ENCODE results near the gene NR2C1. TPM values are rescaled to one million over a fixed set of nuclear protein-coding genes. Genes with fewer than 3 reads are reported as not detected.

The NR2C1 gene
- polyA plus RNA-seq, 1 donor: 44.4 TPM

- H3K4me3 ChIP-seq (ENCODE audit: low read length): no peak overlapping the region
- no peak for DNase-seq
- no peaks in the 10 kb centered on the region for H3K27me3 ChIP-seq (ENCODE audit: control insufficient read depth, insufficient read depth, low read length)
- H3K4me1 ChIP-seq (ENCODE audit: control insufficient read depth, insufficient read depth, low read length): peaks cover 7% of the 10 kb centered on the region
- H3K9me3 ChIP-seq (ENCODE audit: control insufficient read depth, low read depth, low read length): no peaks in the 10 kb centered on the region
- H3K36me3 ChIP-seq (ENCODE audit: control insufficient read depth, insufficient read depth, low read length): peaks cover 23% of the 10 kb centered on the region
- 100% methylated on average over 3 of the region's 3 CpGs for WGBS (ENCODE audit: insufficient coverage, low lambda C conversion rate)
- no peak overlapping the region for H3K27ac ChIP-seq (ENCODE audit: low read length)
These were observed 15.0 kb upstream of the NR2C1 start for GRCh38 chr12:95088379-95088778.

- H3K4me3 ChIP-seq (ENCODE audit: low read length): no peak overlapping the region
- H3K27ac ChIP-seq (ENCODE audit: low read length): no peak overlapping the region
These were observed 12.2 kb upstream of the NR2C1 start for GRCh38 chr12:95085612-95086011.

GRCh38 chr12:95083938-95084337 lies 10.5 kb upstream of the NR2C1 start:
- peaks cover 7% of the 10 kb centered on the region for H3K4me1 ChIP-seq (ENCODE audit: control insufficient read depth, insufficient read depth, low read length)
- peak overlapping the region; percentile 0 for H3K27ac ChIP-seq (ENCODE audit: low read length)
- H3K4me3 ChIP-seq (ENCODE audit: low read length): no peak overlapping the region
- WGBS (ENCODE audit: insufficient coverage, low lambda C conversion rate): no CpG with 5 or more reads among the region's 4 CpGs
- H3K36me3 ChIP-seq (ENCODE audit: control insufficient read depth, insufficient read depth, low read length): peaks cover 12% of the 10 kb centered on the region
- H3K27me3 ChIP-seq (ENCODE audit: control insufficient read depth, insufficient read depth, low read length): no peaks in the 10 kb centered on the region
- peak in 1 of 2 donors; percentile 44 for DNase-seq
- H3K9me3 ChIP-seq (ENCODE audit: control insufficient read depth, low read depth, low read length): no peaks in the 10 kb centered on the region

More at GRCh38 chr12:95085612-95086011, 12.2 kb upstream of the NR2C1 start:
- H3K4me1 ChIP-seq (ENCODE audit: control insufficient read depth, insufficient read depth, low read length): peaks cover 7% of the 10 kb centered on the region
- no peaks in the 10 kb centered on the region for H3K9me3 ChIP-seq (ENCODE audit: control insufficient read depth, low read depth, low read length)
- no peaks in the 10 kb centered on the region for H3K27me3 ChIP-seq (ENCODE audit: control insufficient read depth, insufficient read depth, low read length)
- H3K36me3 ChIP-seq (ENCODE audit: control insufficient read depth, insufficient read depth, low read length): peaks cover 18% of the 10 kb centered on the region
- no peak for DNase-seq

GRCh38 chr12:95083471-95083870 lies 10.1 kb upstream of the NR2C1 start:
- H3K4me1 ChIP-seq (ENCODE audit: control insufficient read depth, insufficient read depth, low read length): peaks cover 7% of the 10 kb centered on the region
- H3K36me3 ChIP-seq (ENCODE audit: control insufficient read depth, insufficient read depth, low read length): peaks cover 10% of the 10 kb centered on the region
- no peak for DNase-seq
- no peaks in the 10 kb centered on the region for H3K9me3 ChIP-seq (ENCODE audit: control insufficient read depth, low read depth, low read length)
- H3K27me3 ChIP-seq (ENCODE audit: control insufficient read depth, insufficient read depth, low read length): no peaks in the 10 kb centered on the region
- H3K4me3 ChIP-seq (ENCODE audit: low read length): no peak overlapping the region
- peak overlapping the region; percentile 0 for H3K27ac ChIP-seq (ENCODE audit: low read length)

- Histone ChIP-seq H3K27me3 (ENCODE audit: control insufficient read depth, insufficient read depth, low read length) (no peaks in the 10 kb centered on the region), H3K36me3 (ENCODE audit: control insufficient read depth, insufficient read depth, low read length) (peaks cover 2% of the 10 kb centered on the region), H3K27ac (ENCODE audit: low read length) (no peak overlapping the region), H3K4me3 (ENCODE audit: low read length) (no peak overlapping the region), H3K9me3 (ENCODE audit: control insufficient read depth, low read depth, low read length) (no peaks in the 10 kb centered on the region), H3K4me1 (ENCODE audit: control insufficient read depth, insufficient read depth, low read length) (no peaks in the 10 kb centered on the region)
- DNase-seq: no peak
- 100% methylated on average over 2 of the region's 4 CpGs for WGBS (ENCODE audit: insufficient coverage, low lambda C conversion rate)
These were observed 3.9 kb upstream of the NR2C1 start for GRCh38 chr12:95077341-95077740.

GRCh38 chr12:95074766-95075165 lies 1.3 kb upstream of the NR2C1 start:
- no peak for DNase-seq
- no peaks in the 10 kb centered on the region for H3K4me1 ChIP-seq (ENCODE audit: control insufficient read depth, insufficient read depth, low read length)
- peaks cover 2% of the 10 kb centered on the region for H3K36me3 ChIP-seq (ENCODE audit: control insufficient read depth, insufficient read depth, low read length)
- H3K9me3 ChIP-seq (ENCODE audit: control insufficient read depth, low read depth, low read length): no peaks in the 10 kb centered on the region
- H3K4me3 ChIP-seq (ENCODE audit: low read length): no peak overlapping the region
- H3K27ac ChIP-seq (ENCODE audit: low read length): no peak overlapping the region
- WGBS (ENCODE audit: insufficient coverage, low lambda C conversion rate): 50% methylated on average over 1 of the region's 5 CpGs
- H3K27me3 ChIP-seq (ENCODE audit: control insufficient read depth, insufficient read depth, low read length): no peaks in the 10 kb centered on the region

GRCh38 chr12:95073698-95074520 lies 491 bp upstream of the NR2C1 start:
- no peak for DNase-seq
- no CpG with 5 or more reads among the region's 23 CpGs for WGBS (ENCODE audit: insufficient coverage, low lambda C conversion rate)
- peak overlapping the region; percentile 96 for H3K4me3 ChIP-seq (ENCODE audit: low read length)
- no peaks in the 10 kb centered on the region for H3K27me3 ChIP-seq (ENCODE audit: control insufficient read depth, insufficient read depth, low read length)
- peaks cover 2% of the 10 kb centered on the region for H3K36me3 ChIP-seq (ENCODE audit: control insufficient read depth, insufficient read depth, low read length)
- H3K27ac ChIP-seq (ENCODE audit: low read length): no peak overlapping the region
- H3K9me3 ChIP-seq (ENCODE audit: control insufficient read depth, low read depth, low read length): no peaks in the 10 kb centered on the region
- H3K4me1 ChIP-seq (ENCODE audit: control insufficient read depth, insufficient read depth, low read length): no peaks in the 10 kb centered on the region

GRCh38 chr12:95070378-95070777 lies 3.0 kb downstream of the NR2C1 start:
- WGBS (ENCODE audit: insufficient coverage, low lambda C conversion rate): no CpG with 5 or more reads among the region's 1 CpG
- H3K4me1 ChIP-seq (ENCODE audit: control insufficient read depth, insufficient read depth, low read length): no peaks in the 10 kb centered on the region

GRCh38 chr12:95066091-95066855 lies 7.1 kb downstream of the NR2C1 start:
- Histone ChIP-seq H3K9me3 (ENCODE audit: control insufficient read depth, low read depth, low read length) (no peaks in the 10 kb centered on the region), H3K4me1 (ENCODE audit: control insufficient read depth, insufficient read depth, low read length) (no peaks in the 10 kb centered on the region), H3K27me3 (ENCODE audit: control insufficient read depth, insufficient read depth, low read length) (no peaks in the 10 kb centered on the region), H3K4me3 (ENCODE audit: low read length) (no peak overlapping the region), H3K36me3 (ENCODE audit: control insufficient read depth, insufficient read depth, low read length) (peaks cover 29% of the 10 kb centered on the region), H3K27ac (ENCODE audit: low read length) (no peak overlapping the region)
- DNase-seq: no peak
- no CpG with 5 or more reads among the region's 7 CpGs for WGBS (ENCODE audit: insufficient coverage, low lambda C conversion rate)

More at GRCh38 chr12:95070378-95070777, 3.0 kb downstream of the NR2C1 start:
- no peaks in the 10 kb centered on the region for H3K27me3 ChIP-seq (ENCODE audit: control insufficient read depth, insufficient read depth, low read length)
- no peak overlapping the region for H3K4me3 ChIP-seq (ENCODE audit: low read length)
- peaks cover 13% of the 10 kb centered on the region for H3K36me3 ChIP-seq (ENCODE audit: control insufficient read depth, insufficient read depth, low read length)
- no peak overlapping the region for H3K27ac ChIP-seq (ENCODE audit: low read length)
- no peaks in the 10 kb centered on the region for H3K9me3 ChIP-seq (ENCODE audit: control insufficient read depth, low read depth, low read length)
- DNase-seq: no peak

GRCh38 chr12:95060951-95061350 lies 12.5 kb downstream of the NR2C1 start:
- Histone ChIP-seq H3K36me3 (ENCODE audit: control insufficient read depth, insufficient read depth, low read length) (peaks cover 50% of the 10 kb centered on the region), H3K27me3 (ENCODE audit: control insufficient read depth, insufficient read depth, low read length) (no peaks in the 10 kb centered on the region), H3K27ac (ENCODE audit: low read length) (no peak overlapping the region), H3K4me3 (ENCODE audit: low read length) (no peak overlapping the region), H3K4me1 (ENCODE audit: control insufficient read depth, insufficient read depth, low read length) (no peaks in the 10 kb centered on the region), H3K9me3 (ENCODE audit: control insufficient read depth, low read depth, low read length) (no peaks in the 10 kb centered on the region)
- no peak for DNase-seq
- no CpG with 5 or more reads among the region's 1 CpG for WGBS (ENCODE audit: insufficient coverage, low lambda C conversion rate)

Measured in large intestine (tissue), 3 donors.